IPS-11a (cell line): ENCODE results near the gene DGKQ.
A peak's percentile ranks its signal among the peaks of the same experiment; 100 is the strongest.

ENCODE experiments used
- H3K4me3 ChIP-seq: one replicate; pipeline ENCODE4 v1.5.1; 2013; ENCODE audit warnings: low read depth, low read length, control low read depth

Gene DGKQ

GRCh38 chr4:996030-996996 is 22.9 kb upstream of the DGKQ start:
- no peak overlapping the region for H3K4me3 ChIP-seq

GRCh38 chr4:995311-996026 is 22.1 kb upstream of the DGKQ start:
- no peak overlapping the region for H3K4me3 ChIP-seq

GRCh38 chr4:993111-994029 is 20.0 kb upstream of the DGKQ start, which contains the start of gene SLC26A1:
TSS of gene SLC26A1 (minus strand) at chr4:993404. CDS start at chr4:991703, 1,701 bp downstream.
- no peak within 1 kb of the TSS for H3K4me3 ChIP-seq

GRCh38 chr4:992297-993110 is 19.1 kb upstream of the DGKQ start:
- H3K4me3 ChIP-seq, result no peak overlapping the region

- no peak overlapping the region for H3K4me3 ChIP-seq
These were observed 18.3 kb upstream of the DGKQ start for GRCh38 chr4:991451-992296.

- no peak overlapping the region for H3K4me3 ChIP-seq
These were observed 17.5 kb upstream of the DGKQ start for GRCh38 chr4:990746-991367.

- H3K4me3 ChIP-seq, result no peak overlapping the region
These were observed 16.5 kb upstream of the DGKQ start for GRCh38 chr4:989722-990471.

GRCh38 chr4:988726-989721 is 15.7 kb upstream of the DGKQ start:
- no peak overlapping the region for H3K4me3 ChIP-seq

- peak overlapping the region; percentile 47 for H3K4me3 ChIP-seq
These were observed 14.5 kb upstream of the DGKQ start for GRCh38 chr4:987624-988513.

- peak within 1 kb of the TSS; percentile 47 for H3K4me3 ChIP-seq
These were observed 13.7 kb upstream of the DGKQ start, which contains the start of gene IDUA for GRCh38 chr4:986879-987623. TSS of gene IDUA (plus strand) at chr4:987044. CDS start at chr4:987085, 41 bp downstream.

GRCh38 chr4:986428-986878 is 13.1 kb upstream of the DGKQ start:
- H3K4me3 ChIP-seq, result peak overlapping the region; percentile 47

GRCh38 chr4:985123-985830 is 11.9 kb upstream of the DGKQ start:
- H3K4me3 ChIP-seq, result no peak overlapping the region

GRCh38 chr4:984336-985054 is 11.1 kb upstream of the DGKQ start:
- no peak overlapping the region for H3K4me3 ChIP-seq

GRCh38 chr4:982814-983213 is 9.4 kb upstream of the DGKQ start:
- H3K4me3 ChIP-seq, result no peak overlapping the region
